H9 (cell line): Measurements from ENCODE around the gene ITPRID2. TPM values are rescaled to one million over a fixed set of nuclear protein-coding genes. Genes with fewer than 3 reads are reported as not detected.

Experiments used
- DNase-seq: peaks from one replicate; pipeline ENCODE4 v3.0.0-alpha.2; 2017
- H2AFZ ChIP-seq: one replicate; pipeline ENCODE4 v1.6.1; 2013; ENCODE audit warnings: mild to moderate bottlenecking, low read length, control low read depth, moderate library complexity
- H2AK5ac ChIP-seq: 2 replicates; pipeline ENCODE4 v1.6.1; 2013; ENCODE audit warnings: low read length, control low read depth, mixed read lengths; ENCODE audit not compliant: insufficient read length
- H2BK120ac ChIP-seq: one replicate; pipeline ENCODE4 v1.6.1; 2013; ENCODE audit warnings: low read depth, mild to moderate bottlenecking, low read length, control low read depth, inconsistent platforms; ENCODE audit not compliant: poor library complexity, severe bottlenecking
- H2BK12ac ChIP-seq: 2 replicates; pipeline ENCODE4 v1.6.1; 2013; ENCODE audit warnings: low read length, control low read depth, mixed read lengths, low read depth; ENCODE audit not compliant: insufficient read length
- H2BK15ac ChIP-seq: 2 replicates; pipeline ENCODE4 v1.6.1; 2013; ENCODE audit warnings: low read depth, low read length, control low read depth
- H2BK20ac ChIP-seq: one replicate; pipeline ENCODE4 v1.6.1; 2013; ENCODE audit warnings: low read depth, mild to moderate bottlenecking, low read length, control low read depth, inconsistent platforms; ENCODE audit not compliant: poor library complexity, severe bottlenecking
- H2BK5ac ChIP-seq: 2 replicates; pipeline ENCODE4 v1.6.1; 2013; ENCODE audit warnings: low read length, control low read depth, mixed read lengths; ENCODE audit not compliant: insufficient read length
- H3K14ac ChIP-seq: 2 replicates; pipeline ENCODE4 v1.6.1; 2013; ENCODE audit warnings: low read length, control low read depth; ENCODE audit not compliant: insufficient read depth
- H3K18ac ChIP-seq: 2 replicates; pipeline ENCODE4 v1.6.1; 2013; ENCODE audit warnings: low read depth, mild to moderate bottlenecking, mixed read lengths, low read length, control low read depth; ENCODE audit not compliant: insufficient read length
- H3K23ac ChIP-seq: 2 replicates; pipeline ENCODE4 v1.6.1; 2013; ENCODE audit warnings: low read length, control low read depth, mixed read lengths, low read depth; ENCODE audit not compliant: insufficient read length
- H3K23me2 ChIP-seq: 2 replicates; pipeline ENCODE4 v1.6.1; 2013; ENCODE audit warnings: low read depth, mild to moderate bottlenecking, mixed read lengths, low read length, control low read depth; ENCODE audit not compliant: insufficient read length, poor library complexity, severe bottlenecking
- H3K27ac ChIP-seq: 2 replicates; pipeline ENCODE4 v1.5.1; 2013; ENCODE audit warnings: low read length, control low read depth, mixed read lengths, low read depth; ENCODE audit not compliant: insufficient read length
- H3K27me3 ChIP-seq: 2 replicates; pipeline ENCODE4 v1.6.1; 2013; ENCODE audit warnings: low read length, control low read depth, inconsistent platforms; ENCODE audit not compliant: insufficient read depth
- H3K4ac ChIP-seq: 2 replicates; pipeline ENCODE4 v1.6.1; 2013; ENCODE audit warnings: low read depth, mild to moderate bottlenecking, control low read depth, inconsistent platforms, low read length, moderate library complexity
- H3K4me1 ChIP-seq: 2 replicates; pipeline ENCODE4 v1.6.1; 2013; ENCODE audit warnings: low read length, control low read depth, inconsistent platforms; ENCODE audit not compliant: insufficient read depth
- H3K4me2 ChIP-seq: 2 replicates; pipeline ENCODE4 v1.6.1; 2013; ENCODE audit warnings: low read length, control low read depth, mixed read lengths; ENCODE audit not compliant: insufficient read length, insufficient read depth
- H3K56ac ChIP-seq: 2 replicates; pipeline ENCODE4 v1.6.1; 2013; ENCODE audit warnings: low read depth, mild to moderate bottlenecking, mixed read lengths, low read length, control low read depth; ENCODE audit not compliant: insufficient read length
- H3K79me1 ChIP-seq: 2 replicates; pipeline ENCODE4 v1.6.1; 2013; ENCODE audit warnings: low read depth, mild to moderate bottlenecking, moderate library complexity, low read length, control low read depth, inconsistent platforms; ENCODE audit not compliant: insufficient read depth, poor library complexity, severe bottlenecking
- H3K79me2 ChIP-seq: 2 replicates; pipeline ENCODE4 v1.6.1; 2013; ENCODE audit warnings: low read length, control low read depth, inconsistent platforms; ENCODE audit not compliant: insufficient read depth
- H3K9ac ChIP-seq: 2 replicates; pipeline ENCODE4 v1.6.1; 2013; ENCODE audit warnings: low read length, control low read depth, mixed read lengths; ENCODE audit not compliant: insufficient read length; ENCODE audit errors: extremely low read depth
- H3K9me3 ChIP-seq: one replicate; pipeline ENCODE4 v1.6.1; 2013; ENCODE audit warnings: low read depth, low read length, inconsistent platforms; ENCODE audit not compliant: control insufficient read depth
- H3T11ph ChIP-seq: one replicate; pipeline ENCODE4 v1.6.1; 2013; ENCODE audit warnings: mild to moderate bottlenecking, low read length, control low read depth, inconsistent platforms
- H4K20me1 ChIP-seq: one replicate; pipeline ENCODE4 v1.6.1; 2013; ENCODE audit not compliant: control insufficient read depth, insufficient read length, insufficient read depth
- H4K5ac ChIP-seq: 2 replicates; pipeline ENCODE4 v1.6.1; 2013; ENCODE audit warnings: low read depth, mild to moderate bottlenecking, mixed read lengths, low read length, control low read depth; ENCODE audit not compliant: insufficient read length
- H4K8ac ChIP-seq: replicated peaks from 2 replicates; pipeline ENCODE4 v1.6.1; 2013; ENCODE audit warnings: low read length, control low read depth, mixed read lengths, low read depth; ENCODE audit not compliant: insufficient read length
- H4K91ac ChIP-seq: 2 replicates; pipeline ENCODE4 v1.6.1; 2013; ENCODE audit warnings: low read depth, mild to moderate bottlenecking, moderate library complexity, mixed read lengths, low read length, control low read depth; ENCODE audit not compliant: insufficient read length
- H3K27ac Mint-ChIP-seq, 3 experiments: 2 replicates in 2 of 3; 3 replicates in 1 of 3; pipeline ENCODE4 v1.8.0; 2020 to 2021; ENCODE audit warnings: mixed read lengths in 3 of 3, mild to moderate bottlenecking in 1 of 3, moderate library complexity in 1 of 3
- H3K27me3 Mint-ChIP-seq: 2 replicates; pipeline ENCODE4 v1.8.0; 2021; ENCODE audit warnings: low read depth, mild to moderate bottlenecking, moderate library complexity, mixed read lengths
- H3K36me3 Mint-ChIP-seq, 3 experiments: 2 replicates in 2 of 3; 3 replicates in 1 of 3; pipeline ENCODE4 v1.8.0; 2020 to 2021; ENCODE audit warnings: low read depth in 3 of 3, mixed read lengths in 3 of 3; ENCODE audit not compliant: insufficient read depth in 1 of 3
- H3K4me1 Mint-ChIP-seq, 2 experiments: 2 replicates each; pipeline ENCODE4 v1.8.0; 2020; ENCODE audit warnings: mixed read lengths in 2 of 2
- H3K4me3 Mint-ChIP-seq, 2 experiments: 2 replicates in 1 of 2; 3 replicates in 1 of 2; pipeline ENCODE4 v1.8.0; 2020 to 2021; ENCODE audit warnings: mild to moderate bottlenecking in 2 of 2, mixed read lengths in 2 of 2, moderate library complexity in 1 of 2
- H3K9me3 Mint-ChIP-seq, 2 experiments: 2 replicates in 1 of 2; 3 replicates in 1 of 2; pipeline ENCODE4 v1.8.0; 2020; ENCODE audit warnings: mild to moderate bottlenecking in 2 of 2, mixed read lengths in 2 of 2, moderate library complexity in 1 of 2
- WGBS: extraction: QIAGEN DNeasy Blood & Tissue Kit; methylation state at CpG from one replicate; pipeline ENCODE4 v1.1.7; 2013; ENCODE audit warnings: missing lambda C conversion rate, low lambda C conversion rate, mixed read lengths; ENCODE audit not compliant: insufficient read length; ENCODE audit errors: extremely low coverage; 5-methylcytosine and 5-hydroxymethylcytosine counted together
- total RNA-seq: library from RNA; stranded (reverse); gene quantifications from 2 replicates; pipeline ENCODE4 v1.2.1, GENCODE V29; 2021
- TF ChIP-seq, protein P1 (sequence below): fragments of 200-600 bp; sonication (generic); conservative IDR thresholded peaks from 3 replicates; pipeline ENCODE4 v1.8.0; 2021; ENCODE audit warnings: antibody characterized with exemption, mild to moderate bottlenecking

ITPRID2 gene
- total RNA-seq, 1 experiment from 2014 or later, result 12.0 TPM

- no peaks in the 10 kb centered on the region for H3K9me3 Mint-ChIP-seq
- Histone ChIP-seq H3K23ac (no peak overlapping the region), H3K4me1 (no peaks in the 10 kb centered on the region), H3K14ac (no peak overlapping the region), H2BK12ac (no peak overlapping the region), H4K91ac (no peak overlapping the region), H2AK5ac (no peak overlapping the region), H4K20me1 (no peaks in the 10 kb centered on the region), H3K9ac (no peak overlapping the region), H3K27me3 (no peaks in the 10 kb centered on the region), H3K4ac (no peak overlapping the region), H3K4me2 (peak overlapping the region; percentile 13), H3K56ac (no peak overlapping the region), H3K79me1 (no peaks in the 10 kb centered on the region), H3K23me2 (no peaks in the 10 kb centered on the region), H2BK120ac (no peak overlapping the region), H2BK5ac (no peak overlapping the region), H2AFZ (no peak overlapping the region), H3K9me3 (no peaks in the 10 kb centered on the region), H3T11ph (no peak overlapping the region), H2BK20ac (no peak overlapping the region), H2BK15ac (no peak overlapping the region), H4K8ac (no peak overlapping the region), H4K5ac (no peak overlapping the region), H3K27ac (no peak overlapping the region), H3K79me2 (no peaks in the 10 kb centered on the region), H3K18ac (no peak overlapping the region)
- peak; percentile 82 for DNase-seq
- TF ChIP-seq, protein P1, sequence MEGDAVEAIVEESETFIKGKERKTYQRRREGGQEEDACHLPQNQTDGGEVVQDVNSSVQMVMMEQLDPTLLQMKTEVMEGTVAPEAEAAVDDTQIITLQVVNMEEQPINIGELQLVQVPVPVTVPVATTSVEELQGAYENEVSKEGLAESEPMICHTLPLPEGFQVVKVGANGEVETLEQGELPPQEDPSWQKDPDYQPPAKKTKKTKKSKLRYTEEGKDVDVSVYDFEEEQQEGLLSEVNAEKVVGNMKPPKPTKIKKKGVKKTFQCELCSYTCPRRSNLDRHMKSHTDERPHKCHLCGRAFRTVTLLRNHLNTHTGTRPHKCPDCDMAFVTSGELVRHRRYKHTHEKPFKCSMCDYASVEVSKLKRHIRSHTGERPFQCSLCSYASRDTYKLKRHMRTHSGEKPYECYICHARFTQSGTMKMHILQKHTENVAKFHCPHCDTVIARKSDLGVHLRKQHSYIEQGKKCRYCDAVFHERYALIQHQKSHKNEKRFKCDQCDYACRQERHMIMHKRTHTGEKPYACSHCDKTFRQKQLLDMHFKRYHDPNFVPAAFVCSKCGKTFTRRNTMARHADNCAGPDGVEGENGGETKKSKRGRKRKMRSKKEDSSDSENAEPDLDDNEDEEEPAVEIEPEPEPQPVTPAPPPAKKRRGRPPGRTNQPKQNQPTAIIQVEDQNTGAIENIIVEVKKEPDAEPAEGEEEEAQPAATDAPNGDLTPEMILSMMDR, result peak; percentile 67; the same call in 2 of the 3 replicates
- H3K4me1 Mint-ChIP-seq, result peaks cover 4 to 6% of the 10 kb centered on the region in 2 experiments; a peak in 3 of 4 replicates
- WGBS, result no CpG with 5 or more reads among the region's 19 CpGs
- no peaks in the 10 kb centered on the region for H3K27me3 Mint-ChIP-seq
- peak overlapping the region; percentile 63 to 81 for H3K4me3 Mint-ChIP-seq
- H3K36me3 Mint-ChIP-seq, result no peaks in the 10 kb centered on the region
- no peak overlapping the region for H3K27ac Mint-ChIP-seq
Measured at GRCh38 chr2:181953881-181954537, 62.5 kb downstream of the ITPRID2 start.
